H7 (cell line): ENCODE results near the gene WNK1. TPM values are rescaled to one million over a fixed set of nuclear protein-coding genes. Genes with fewer than 3 reads are reported as not detected.

Experiments
- DNase-seq: peaks from one replicate; pipeline ENCODE4 v3.0.0; 2012
- H3K27me3 ChIP-seq: 2 replicates; pipeline ENCODE4 v1.6.0; 2011; ENCODE audit warnings: mild to moderate bottlenecking, low read length; ENCODE audit not compliant: control insufficient read depth, insufficient read depth
- H3K36me3 ChIP-seq: replicated peaks from 2 replicates; pipeline ENCODE4 v1.5.1; 2011; ENCODE audit warnings: low read length; ENCODE audit not compliant: control insufficient read depth, insufficient read depth
- H3K4me3 ChIP-seq: 2 replicates; pipeline ENCODE4 v1.5.1; 2011; ENCODE audit warnings: low read depth, mild to moderate bottlenecking, control low read depth, low read length, moderate library complexity; ENCODE audit not compliant: insufficient read depth
- total RNA-seq: library from RNA; depleted of rRNA; stranded (reverse); fragments of >200 nt; shearing (Covaris generic); gene quantifications from 2 replicates; pipeline ENCODE4 v1.2.3, GENCODE V29; 2014

Gene WNK1
- total RNA-seq, 1 experiment from 2014 or later = 72.7 TPM

GRCh38 chr12:728781-729180, 23.6 kb upstream of the WNK1 start:
- DNase-seq = no peak
- Histone ChIP-seq H3K4me3 (no peak overlapping the region), H3K27me3 (no peaks in the 10 kb centered on the region), H3K36me3 (no peaks in the 10 kb centered on the region)

- no peaks in the 10 kb centered on the region for H3K27me3 ChIP-seq
- H3K36me3 ChIP-seq = no peaks in the 10 kb centered on the region
- DNase-seq = no peak
- no peak overlapping the region for H3K4me3 ChIP-seq
These were observed 23.2 kb upstream of the WNK1 start for GRCh38 chr12:729221-729620.

GRCh38 chr12:730550-730949, 21.8 kb upstream of the WNK1 start:
- DNase-seq = no peak
- Histone ChIP-seq H3K27me3 (no peaks in the 10 kb centered on the region), H3K36me3 (no peaks in the 10 kb centered on the region), H3K4me3 (no peak overlapping the region)

DNA sequence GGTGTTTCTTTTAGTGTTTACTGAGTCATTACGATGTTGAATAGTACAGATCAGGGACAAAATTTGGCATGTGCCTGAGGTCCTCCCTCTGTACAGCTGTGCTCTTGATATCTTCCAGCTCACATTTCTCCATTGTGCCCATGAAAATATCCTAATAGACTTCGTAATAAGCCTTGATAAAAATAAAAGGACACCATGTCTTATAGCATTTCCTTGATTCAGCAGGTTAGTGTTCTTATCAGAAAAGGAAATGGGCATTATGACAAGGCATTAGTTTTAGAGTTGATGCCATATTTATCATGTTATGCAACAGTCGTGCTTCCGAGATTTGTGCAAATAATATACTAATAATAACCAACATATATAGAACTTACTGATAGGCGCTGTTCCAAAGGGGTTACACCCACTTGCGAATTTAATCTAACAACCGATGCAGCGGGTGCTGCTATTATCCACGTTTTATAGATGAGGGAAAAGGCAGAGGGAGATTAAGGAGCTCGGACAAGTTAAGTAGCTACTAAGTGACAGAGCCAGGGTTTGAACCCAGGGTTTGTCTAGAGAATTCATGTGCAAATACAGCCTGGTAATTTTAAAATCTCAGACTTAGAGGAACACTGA, 15.1 kb upstream of the WNK1 start:
- no peak overlapping the region for H3K4me3 ChIP-seq

DNA sequence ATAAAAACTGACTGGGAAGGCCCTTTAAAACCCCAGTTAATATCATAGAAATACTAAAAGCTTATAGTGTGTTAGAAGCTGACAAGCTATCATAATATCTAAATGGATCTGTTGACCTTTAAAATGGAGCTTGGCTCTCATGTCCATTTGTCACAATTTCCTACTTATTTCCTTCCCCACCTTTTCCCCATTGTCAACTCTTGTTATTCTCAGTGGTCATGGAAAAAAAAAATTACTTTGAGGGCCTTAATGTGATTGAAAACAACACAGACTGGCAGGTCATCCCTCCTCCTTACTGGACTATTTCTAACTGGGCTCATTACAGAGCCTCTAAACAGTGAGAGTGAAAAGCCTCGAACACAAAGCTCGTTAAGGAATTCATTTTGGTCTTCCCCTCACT, 13.7 kb upstream of the WNK1 start:
- Histone ChIP-seq H3K27me3 (no peaks in the 10 kb centered on the region), H3K36me3 (no peaks in the 10 kb centered on the region), H3K4me3 (no peak overlapping the region)
- DNase-seq = no peak

More for the DNA sequence above, 15.1 kb upstream of the WNK1 start:
- DNase-seq = no peak
- H3K36me3 ChIP-seq = no peaks in the 10 kb centered on the region
- no peaks in the 10 kb centered on the region for H3K27me3 ChIP-seq

GRCh38 chr12:739349-739748, 13.0 kb upstream of the WNK1 start:
- DNase-seq = no peak
- H3K27me3 ChIP-seq = no peaks in the 10 kb centered on the region

DNA sequence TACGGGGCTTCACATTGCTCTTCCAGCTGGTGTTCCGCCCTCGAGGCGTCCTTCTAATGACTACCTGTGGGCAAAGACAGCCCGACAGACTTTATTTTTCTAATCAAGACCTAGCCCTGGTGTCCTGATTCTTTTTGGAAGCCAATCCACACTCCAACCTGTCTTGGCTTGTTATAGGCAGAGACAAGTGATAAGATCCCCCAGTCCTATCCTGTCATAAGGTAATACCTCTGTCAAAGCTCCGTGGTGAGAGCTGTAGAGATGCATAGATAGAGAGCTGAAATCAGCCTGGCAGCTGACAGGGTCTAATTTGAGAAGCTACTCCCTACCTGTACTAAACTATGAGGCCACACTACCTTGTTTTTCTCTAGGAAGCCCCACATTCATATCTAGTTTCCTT, 11.5 kb upstream of the WNK1 start:
- DNase-seq = no peak
- Histone ChIP-seq H3K36me3 (no peaks in the 10 kb centered on the region), H3K27me3 (no peaks in the 10 kb centered on the region), H3K4me3 (no peak overlapping the region)

More at GRCh38 chr12:739349-739748, 13.0 kb upstream of the WNK1 start:
- no peak overlapping the region for H3K4me3 ChIP-seq
- H3K36me3 ChIP-seq = no peaks in the 10 kb centered on the region

DNA sequence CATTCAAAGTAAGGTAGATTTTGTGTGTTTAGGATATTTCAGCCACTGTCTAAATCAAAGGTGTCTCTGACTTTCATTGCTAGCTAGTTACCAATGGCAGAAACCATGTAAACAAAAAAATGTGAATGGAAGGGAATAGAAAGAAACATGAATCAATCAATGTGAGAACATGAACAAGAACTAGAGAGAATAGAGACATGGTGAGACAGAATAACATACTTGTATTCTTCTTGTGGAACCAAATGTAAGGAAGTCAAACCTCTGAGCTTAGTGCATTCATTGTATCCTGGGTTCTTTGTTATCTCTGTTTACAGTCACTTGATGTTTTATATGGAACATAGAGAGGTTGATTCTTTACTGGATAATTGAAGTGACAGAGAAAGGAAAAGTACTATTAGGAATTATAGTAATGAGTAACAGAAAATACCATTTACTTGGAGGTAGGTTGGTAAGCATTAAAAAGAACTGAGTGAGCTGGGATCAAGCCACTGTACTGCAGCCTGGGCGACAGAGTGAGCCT, 2.6 kb upstream of the WNK1 start:
- DNase-seq = no peak
- H3K4me3 ChIP-seq = no peak overlapping the region
- H3K27me3 ChIP-seq = 0 out of 2 replicates have a peak, but pooled peaks cover 2% of the 10 kb centered on the region
- no peaks in the 10 kb centered on the region for H3K36me3 ChIP-seq

DNA sequence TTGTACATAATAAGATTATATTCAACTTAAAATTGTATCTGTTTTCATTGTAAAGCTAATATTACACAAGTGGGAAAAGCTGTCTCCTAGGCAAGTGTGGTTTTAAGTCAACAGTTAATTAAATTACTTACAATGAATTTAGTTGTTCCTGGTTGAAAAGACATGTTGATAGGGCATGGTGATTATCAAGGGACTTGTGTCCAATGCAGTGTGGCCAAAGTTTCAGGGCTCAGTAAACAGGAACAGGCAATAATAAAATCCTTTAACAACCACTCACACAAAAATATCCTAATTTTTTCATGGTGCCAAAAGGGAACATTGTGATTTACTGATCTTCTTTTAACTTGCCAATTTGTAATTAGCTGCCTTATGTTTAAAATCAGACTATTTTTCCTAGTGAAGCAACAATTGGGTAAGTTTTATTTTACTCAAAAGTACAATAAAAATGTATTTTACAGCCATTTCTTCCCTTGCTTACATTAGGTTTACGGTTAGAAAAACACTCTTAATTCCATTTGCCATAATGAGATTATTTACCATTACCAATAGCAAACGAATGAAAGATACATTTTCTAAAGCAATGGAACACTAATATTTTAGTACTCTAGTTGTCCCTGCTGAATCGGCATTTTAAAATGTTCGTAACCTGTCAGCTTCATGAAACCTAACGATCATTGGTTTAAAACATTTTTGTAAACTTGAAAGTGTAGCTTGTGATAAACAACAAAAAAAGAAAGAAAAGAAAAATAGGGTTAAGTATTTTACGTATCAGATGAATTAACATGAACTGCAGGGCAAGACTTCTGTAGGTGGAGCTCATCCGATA, 1.8 kb upstream of the WNK1 start:
- Histone ChIP-seq H3K27me3 (0 out of 2 replicates have a peak, but pooled peaks cover 2% of the 10 kb centered on the region), H3K36me3 (no peaks in the 10 kb centered on the region), H3K4me3 (peak overlapping the region; percentile 86)
- DNase-seq = no peak

DNA sequence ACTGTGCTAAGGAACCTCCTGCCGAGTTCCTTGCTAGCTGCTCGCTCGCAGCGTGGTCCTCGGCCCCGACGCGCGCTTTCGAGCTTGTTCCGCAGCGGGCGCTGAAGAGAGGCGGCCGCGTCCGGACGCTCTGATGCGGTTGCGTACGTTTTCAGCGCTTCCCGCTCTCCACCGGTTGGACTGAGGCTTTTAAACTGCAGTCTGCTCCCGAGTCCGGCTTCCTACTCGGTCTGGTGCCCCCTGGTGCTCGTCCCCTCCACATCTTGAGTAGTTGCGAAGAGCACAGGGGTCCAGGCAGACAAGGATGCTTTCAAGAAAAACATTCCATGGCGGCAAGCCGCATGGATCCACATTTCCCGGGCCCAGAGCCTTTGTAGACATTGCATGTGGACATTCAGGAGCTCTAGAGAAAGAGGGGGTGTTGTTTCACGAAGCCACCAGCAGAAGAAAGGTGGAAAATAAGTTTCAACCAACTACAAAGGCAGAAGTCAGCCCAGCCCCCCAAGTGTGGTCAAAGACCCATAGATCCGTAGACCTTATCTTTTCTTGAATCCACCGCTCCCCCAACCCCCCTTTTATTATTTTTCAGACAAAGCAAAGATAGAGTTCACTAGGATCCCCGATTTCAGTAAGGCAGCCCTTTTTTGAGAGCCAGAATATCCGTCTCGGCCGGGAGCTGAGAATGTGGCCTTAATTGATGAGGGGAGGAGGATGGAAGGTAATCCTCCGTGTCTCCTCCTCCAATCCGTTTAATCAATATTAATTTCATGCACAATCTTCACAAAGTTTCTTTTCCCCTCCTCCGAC, 984 bp upstream of the WNK1 start:
- DNase-seq = peak; percentile 85
- Histone ChIP-seq H3K4me3 (peak overlapping the region; percentile 86), H3K36me3 (no peaks in the 10 kb centered on the region), H3K27me3 (0 out of 2 replicates have a peak, but pooled peaks cover 2% of the 10 kb centered on the region)

GRCh38 chr12:752695-753610, 574 bp downstream of the WNK1 start:
- peak; percentile 83 for DNase-seq
- peak overlapping the region; percentile 86 for H3K4me3 ChIP-seq
- H3K36me3 ChIP-seq = no peaks in the 10 kb centered on the region
- H3K27me3 ChIP-seq = 0 out of 2 replicates have a peak, but pooled peaks cover 2% of the 10 kb centered on the region

GRCh38 chr12:753611-754472, 1.5 kb downstream of the WNK1 start:
- DNase-seq = peak; percentile 73
- Histone ChIP-seq H3K27me3 (0 out of 2 replicates have a peak, but pooled peaks cover 2% of the 10 kb centered on the region), H3K4me3 (peak overlapping the region; percentile 86), H3K36me3 (no peaks in the 10 kb centered on the region)

DNA sequence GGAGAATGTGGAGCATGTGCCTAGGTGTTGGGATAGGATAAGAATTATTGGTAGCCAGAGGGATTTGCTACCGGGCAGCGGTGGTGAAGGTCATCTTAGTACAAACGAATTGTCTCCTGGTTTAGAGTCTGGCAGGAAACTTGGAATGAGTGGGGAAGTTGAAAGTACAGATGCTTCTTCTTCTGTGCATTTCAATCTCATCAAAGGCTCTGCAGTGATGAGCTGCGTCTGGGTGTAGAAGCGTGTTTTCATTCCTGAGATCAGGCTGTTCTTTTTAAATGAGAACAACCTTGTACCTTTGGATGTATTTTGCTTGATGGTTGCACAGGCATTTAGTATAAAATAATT, 2.1 kb downstream of the WNK1 start:
- 0 out of 2 replicates have a peak, but pooled peaks cover 2% of the 10 kb centered on the region for H3K27me3 ChIP-seq
- no peak for DNase-seq
- peak overlapping the region; percentile 86 for H3K4me3 ChIP-seq
- H3K36me3 ChIP-seq = no peaks in the 10 kb centered on the region
